ENCODE measurements around the gene NAPB. TPM values are rescaled to one million over a fixed set of nuclear protein-coding genes. Genes with fewer than 3 reads are reported as not detected.
A peak's percentile ranks its signal among the peaks of the same experiment; 100 is the strongest.

Gene NAPB
- total RNA-seq, 1 donor from 2014 or later = 4.7 TPM

DNA sequence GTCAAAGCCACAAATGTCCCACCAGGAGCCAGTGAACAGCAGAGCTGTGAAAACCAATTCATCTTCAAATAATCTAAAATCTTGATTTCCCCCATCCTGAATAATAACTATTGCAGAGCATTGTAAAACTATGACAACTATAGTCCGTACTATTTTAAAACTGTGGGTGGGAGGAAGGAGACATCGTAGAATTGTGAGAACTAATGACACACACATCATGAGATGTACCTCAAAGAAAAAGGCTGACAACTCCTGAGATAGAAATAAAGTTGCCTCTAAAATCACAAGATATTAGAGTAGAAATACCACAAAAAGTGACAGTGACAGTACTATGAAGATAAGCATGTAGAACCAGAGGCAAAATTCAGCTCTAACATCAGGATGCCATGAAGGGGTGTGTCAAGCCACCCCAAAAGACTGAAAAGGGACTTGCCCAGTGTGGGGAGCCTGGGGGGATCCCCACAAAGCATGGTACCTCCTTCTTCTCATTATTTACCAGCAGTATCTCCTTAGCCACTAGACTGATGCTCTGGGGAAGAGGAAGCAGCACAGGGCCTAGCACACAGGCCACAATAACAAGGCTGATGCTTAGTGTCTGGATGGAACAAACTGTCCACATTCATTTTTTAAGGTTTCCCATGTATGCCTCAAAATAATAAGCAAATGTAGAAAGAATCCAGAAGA is 13.4 kb downstream of the NAPB start:
- no peak for DNase-seq (ENCODE audit: low read depth in 2 of 2)

DNA sequence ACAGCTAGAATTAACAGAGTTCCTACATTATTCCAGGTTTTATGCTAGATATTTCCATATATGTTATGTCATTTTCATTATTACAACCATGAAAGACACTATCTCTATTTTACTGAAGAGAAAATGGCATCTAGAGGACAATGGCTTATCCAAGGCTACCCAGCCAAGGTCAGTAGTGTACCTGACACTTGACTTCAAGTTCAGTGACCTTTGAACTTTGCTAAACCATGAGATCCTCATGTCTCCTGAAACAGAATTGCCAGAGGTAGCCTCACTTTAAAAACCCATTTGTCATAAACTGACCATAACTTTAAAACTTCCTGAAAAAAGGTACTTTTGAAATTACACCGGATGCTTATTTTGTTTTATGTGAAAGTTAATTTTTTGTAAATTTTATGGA is 14.4 kb downstream of the NAPB start:
- DNase-seq (ENCODE audit: low read depth in 2 of 2) = no peak

DNA sequence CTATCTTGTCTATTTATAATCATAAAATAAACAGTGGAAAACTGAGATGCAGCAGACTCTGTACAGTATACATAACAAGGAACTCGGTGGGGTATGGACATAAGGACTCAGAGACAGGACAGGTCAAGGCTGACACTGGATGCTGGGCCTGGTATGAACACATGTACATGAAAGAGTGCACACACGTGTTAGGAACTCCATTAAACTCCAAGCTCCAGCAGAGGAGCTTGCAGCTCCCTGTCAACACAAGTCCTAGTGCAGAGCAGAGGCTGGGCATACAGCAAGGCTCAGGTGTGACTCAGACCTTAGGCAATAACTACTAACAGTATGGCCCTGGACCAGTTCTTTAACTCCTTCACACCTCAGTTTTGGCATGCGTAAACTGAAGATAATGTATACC is 17.1 kb downstream of the NAPB start:
- no peak for DNase-seq (ENCODE audit: low read depth in 2 of 2)

DNA sequence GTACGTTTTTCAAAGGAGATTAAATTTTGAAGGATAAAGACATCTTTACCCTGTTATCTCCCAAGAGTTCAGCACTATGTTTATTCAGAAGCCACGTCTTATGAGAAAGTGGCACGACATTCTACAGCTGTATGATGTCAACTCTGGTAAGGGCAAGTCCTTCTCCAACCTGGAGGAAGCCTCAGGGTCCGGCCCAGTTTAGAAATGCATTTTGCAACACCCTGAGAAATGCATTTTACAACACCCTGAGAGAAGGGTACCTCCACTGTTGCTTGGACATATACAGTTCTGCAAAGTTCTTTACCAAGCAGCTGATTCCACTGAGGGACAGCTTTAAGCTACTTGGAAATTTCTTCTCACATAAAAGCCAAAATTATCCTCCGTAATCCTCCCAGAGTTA is 17.5 kb downstream of the NAPB start:
- no peak for DNase-seq (ENCODE audit: low read depth in 2 of 2)

DNA sequence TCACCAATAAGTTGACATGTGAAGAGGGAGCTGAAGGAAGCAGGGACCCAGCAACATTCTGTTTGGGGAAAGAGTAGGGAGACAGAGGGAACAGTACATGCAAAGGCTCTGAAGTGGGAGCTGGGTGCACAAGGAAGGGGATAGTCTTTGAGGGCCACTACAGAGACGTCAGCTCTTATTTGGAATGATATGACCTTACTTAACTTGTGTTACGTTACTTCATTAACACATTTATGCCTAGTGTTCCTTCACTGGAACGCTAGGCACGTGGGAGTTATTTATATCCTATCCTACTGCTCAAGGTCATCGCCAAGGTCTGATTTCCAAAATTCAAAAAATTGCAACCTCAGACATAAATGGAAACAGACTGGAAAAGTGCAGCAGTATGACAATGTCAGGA is 20.2 kb downstream of the NAPB start:
- DNase-seq (ENCODE audit: low read depth in 2 of 2) = no peak

DNA sequence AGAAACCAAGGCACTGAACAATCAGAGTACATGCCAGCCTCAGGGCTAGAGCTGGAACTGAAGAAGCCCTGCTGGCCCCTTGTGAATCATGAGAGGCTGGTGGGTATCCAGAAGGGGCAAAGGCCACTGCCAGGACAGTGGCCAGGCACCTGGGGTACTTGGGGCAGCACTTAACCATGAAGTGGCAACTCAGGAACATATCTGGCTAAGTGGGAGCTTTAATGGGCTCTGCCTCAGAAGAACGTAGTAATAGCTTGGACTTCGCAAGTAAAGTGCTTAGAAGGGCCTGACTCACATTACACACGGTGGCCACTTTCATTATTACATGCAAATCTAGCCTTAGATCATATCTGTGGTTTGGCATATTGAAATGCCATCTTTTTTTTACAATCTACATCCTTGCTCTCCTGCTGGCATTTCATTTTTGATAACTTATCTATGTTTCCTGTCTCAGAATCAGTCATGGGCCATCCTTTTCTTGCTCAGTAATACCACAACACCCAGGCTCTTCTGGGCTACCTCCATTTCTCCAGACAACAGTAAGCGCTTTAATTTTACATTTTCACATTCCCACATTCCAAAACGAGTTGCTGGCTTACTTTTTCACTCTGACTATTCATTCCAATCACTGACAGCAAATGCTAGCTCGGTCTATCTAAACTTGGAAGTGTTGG is 21.6 kb downstream of the NAPB start:
- no peak for DNase-seq (ENCODE audit: low read depth in 2 of 2)

DNA sequence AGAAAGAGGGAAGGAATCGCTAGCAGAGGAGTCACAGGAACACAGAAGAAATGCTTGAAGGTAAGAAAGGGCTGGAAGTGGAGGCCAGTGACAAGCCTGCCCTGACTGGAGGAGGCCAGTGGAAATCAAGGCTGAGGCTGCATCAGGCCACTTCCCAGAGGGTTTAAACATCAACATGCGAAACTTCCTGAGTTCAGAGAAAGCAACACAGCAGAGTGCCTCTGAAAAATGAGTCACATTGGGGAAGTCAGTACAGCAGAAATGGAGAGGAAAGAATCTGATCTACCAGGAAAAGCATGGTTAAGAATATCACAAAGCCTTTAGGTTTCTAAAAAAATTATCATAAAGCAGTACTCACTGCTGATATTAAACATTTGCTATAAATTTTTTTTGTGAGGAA is 23.3 kb downstream of the NAPB start:
- DNase-seq (ENCODE audit: low read depth in 2 of 2) = peak; percentile 50 to 85

DNA sequence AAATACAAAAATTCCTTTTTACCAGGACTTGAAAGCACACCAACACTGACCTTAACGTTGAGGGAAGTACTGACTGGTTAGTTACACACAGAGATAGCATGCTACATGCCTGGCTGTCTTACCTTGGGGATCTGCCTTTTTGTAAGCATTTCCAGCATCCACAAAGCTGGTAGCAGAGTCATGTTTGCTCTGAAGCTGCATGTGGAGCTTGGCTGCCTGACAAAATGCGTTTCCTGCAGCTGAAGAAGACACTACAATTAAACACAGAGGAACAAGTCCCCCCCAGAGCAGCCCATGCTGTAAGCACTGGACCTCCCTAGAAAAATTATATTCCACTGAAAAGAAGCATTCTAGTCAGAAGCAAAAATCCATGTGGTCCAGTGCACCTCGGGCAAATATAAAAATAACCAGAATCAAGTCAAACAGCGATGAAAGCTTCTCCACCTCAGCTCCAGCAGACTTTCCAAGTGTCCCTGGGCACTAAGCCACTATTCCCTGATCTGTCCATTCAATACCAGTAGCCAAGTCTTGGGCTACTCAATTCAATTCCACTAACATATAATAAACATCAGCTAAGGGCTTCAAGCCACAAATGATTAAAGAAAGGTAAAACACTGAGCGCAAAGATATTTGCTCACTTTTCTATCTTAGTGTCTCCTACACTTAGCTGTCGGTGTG is 24.2 kb downstream of the NAPB start:
- peak; percentile 6 to 46 for DNase-seq (ENCODE audit: low read depth in 2 of 2)

DNA sequence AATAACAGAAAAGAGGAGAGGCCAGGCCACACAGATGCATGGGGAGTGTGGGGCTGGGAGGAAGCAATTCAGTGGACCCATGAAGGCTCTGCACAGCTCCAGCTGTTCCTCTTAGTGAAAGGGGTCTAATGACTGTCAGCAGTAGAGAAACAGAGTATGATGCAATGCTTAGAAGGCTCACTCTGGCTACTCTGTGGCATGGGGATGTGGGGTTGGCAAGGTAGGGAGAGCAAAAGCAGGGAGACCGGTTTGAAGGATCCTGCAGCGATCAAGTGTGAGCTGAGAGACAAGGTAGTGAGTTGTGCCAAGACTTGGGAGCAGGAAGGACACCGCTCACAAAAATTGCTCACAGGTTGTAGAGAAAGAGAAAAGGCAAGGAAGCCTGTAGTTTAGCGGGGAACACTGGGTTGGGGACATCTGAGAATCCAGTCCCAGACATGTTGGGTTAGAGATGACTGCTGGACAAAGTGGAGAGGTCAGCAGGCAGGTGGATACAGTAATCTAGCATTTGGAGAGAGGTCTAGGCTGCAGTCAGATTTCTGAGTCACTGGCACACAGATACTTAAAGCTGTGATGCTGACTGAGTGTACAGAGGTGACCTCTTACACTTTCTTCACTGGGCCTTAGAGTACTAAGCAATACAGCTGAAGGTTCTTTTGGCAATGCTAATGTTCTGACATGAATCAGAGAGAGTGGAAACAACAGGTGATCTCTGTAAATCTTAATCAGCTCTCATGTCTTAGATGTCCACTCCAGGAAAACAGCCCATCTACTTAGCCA is 27.1 kb downstream of the NAPB start:
- no peak for DNase-seq (ENCODE audit: low read depth in 2 of 2)

DNA sequence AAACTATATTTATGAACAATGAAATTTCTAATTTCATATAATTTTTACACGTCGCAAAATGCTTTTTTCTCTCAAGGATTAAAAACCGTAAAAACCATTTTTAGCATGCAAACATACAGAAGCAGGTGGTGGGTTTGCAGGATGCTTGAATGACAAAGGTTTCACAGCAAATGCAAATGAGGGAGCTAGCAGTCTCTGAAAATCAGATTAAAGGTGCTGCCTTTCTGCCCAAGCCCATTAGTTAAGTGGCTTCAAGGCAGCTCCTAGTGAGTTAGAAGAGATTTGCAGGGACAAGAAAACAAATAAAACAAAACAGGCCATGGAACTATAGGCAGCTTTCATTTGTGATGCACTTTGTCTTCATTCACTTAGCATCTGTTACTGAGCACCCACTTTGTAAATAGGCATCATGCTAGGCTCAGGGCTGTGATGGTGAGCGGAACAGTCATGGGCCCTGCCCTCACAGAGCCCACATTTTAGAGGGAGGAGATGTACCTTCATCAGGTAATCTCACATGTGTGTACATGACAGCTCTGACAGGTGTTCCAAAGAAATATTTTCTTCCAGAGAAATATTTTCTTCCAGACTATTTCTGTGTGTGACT is 29.5 kb downstream of the NAPB start:
- DNase-seq (ENCODE audit: low read depth in 2 of 2) = no peak

DNA sequence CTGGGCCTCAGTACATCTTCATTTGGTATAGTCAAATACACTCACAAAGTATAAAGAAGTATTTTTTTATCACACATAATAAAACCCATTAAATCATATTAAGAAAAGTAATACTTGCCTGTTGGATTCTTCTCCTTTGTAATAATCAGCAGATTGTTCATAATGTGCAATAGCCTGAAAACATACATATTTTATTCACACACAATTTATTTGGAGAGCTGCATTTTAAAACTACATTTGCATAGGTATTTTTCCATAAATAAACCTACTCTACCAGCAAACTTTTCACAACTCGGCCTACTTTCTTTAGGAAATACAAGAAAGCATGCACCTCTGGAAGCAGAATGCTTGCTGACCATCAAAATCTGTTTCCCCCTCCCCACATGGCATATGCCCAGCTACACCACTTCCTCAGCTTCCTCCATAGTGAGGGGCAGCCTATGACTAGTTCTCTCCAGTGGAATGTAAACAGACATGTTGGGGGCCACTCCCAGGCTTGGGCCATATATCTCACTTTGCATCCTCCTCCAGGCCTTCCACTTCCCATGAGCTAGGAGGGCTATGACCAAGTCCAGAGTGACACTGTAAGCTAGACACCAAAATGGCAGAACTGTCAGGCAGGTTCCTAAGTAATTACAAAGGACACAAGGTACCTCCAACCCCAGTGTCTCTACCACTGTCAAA is 31.1 kb downstream of the NAPB start:
- no peak for DNase-seq (ENCODE audit: low read depth in 2 of 2)

DNA sequence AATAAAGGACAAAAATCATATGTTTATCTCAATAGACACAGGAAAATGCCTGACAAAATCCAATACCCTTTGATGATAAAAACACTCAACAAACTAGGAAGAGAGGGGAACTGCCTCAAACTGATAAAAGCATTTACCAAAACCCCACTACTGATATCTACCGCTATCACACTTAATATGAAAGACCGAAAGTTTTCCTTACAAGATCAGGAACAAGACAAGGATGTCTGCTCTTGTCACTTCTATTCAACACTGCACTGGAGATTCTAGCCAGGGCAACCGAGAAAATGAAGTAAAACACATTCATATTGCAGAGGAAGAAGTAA is 34.2 kb downstream of the NAPB start:
- DNase-seq (ENCODE audit: low read depth in 2 of 2) = no peak

DNA sequence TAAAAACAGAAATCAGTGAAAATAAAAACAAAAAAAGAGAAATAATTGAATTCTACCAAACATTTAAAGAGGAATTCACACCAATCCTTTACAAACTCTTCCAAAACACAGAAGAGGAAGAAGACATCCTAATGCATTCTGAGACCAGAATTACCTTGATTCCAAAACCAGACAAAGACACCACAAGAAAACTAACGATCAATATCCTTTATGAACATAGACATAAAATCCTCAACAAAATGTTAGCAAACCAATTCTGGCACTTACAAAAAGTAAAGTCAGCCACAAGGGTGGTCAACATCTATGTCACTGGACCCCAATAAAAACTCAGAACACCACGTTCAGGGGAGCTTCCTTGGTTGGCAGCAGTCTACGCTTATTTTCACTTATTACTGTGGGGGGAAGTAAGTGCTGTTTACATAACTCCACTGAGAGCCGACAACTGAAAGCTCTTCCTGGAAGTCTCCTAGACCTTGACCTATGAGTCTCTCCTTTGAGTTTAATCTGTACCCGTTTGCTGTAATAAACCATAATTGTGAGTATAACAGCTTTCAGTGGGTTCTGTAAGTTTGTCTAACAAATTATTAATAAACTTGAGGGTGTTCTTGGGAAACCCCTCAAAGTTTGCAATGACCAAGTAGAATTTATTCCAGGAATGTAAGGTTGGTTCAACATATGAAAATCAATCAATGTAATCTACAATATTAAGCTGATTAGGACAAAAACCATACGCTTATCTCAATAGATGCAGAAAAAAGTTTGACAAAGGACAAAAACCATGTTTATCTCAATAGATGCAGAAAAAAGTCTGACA is 34.8 kb downstream of the NAPB start:
- peak in 1 of 2 donors; percentile 46 for DNase-seq (ENCODE audit: low read depth in 2 of 2)

DNA sequence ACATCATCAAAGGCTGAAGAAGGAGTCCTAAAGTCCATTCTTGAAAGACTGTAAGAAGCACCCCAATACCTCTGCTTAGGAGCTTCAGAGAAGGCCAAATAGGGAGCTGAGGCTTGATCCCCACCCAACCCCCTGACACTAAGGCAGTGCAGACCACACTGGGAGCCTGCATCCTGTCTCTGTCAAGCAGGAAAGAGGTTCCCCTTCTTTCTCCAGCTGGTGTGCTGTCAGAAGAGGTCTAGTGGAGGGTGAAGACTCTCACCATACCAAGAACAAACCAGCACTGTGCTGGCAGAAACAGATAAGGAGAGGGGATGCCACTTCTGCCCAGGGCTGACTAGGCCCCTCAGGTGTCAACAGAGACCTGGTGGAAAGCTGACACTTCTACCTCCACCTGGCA is 39.4 kb downstream of the NAPB start:
- DNase-seq (ENCODE audit: low read depth in 2 of 2) = no peak

DNA sequence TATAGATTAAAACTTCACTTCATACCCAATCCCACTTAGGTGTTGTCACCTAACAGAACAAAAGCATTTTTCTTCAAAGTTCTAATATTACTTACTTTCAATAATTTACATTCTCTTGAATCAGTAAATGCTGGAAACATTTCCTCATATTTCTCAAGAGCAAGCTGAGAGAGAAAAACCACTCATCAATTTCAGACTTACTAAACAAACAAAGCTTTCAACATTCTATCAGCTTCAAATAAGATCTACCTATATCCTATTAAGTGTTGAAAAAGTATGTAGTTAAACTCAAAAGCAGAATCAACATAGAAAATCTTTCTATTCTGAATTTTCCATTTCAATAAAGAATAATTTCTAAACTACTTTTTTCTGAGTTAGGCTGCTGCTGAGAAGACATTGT is 41.5 kb downstream of the NAPB start:
- no peak for DNase-seq (ENCODE audit: low read depth in 2 of 2)

DNA sequence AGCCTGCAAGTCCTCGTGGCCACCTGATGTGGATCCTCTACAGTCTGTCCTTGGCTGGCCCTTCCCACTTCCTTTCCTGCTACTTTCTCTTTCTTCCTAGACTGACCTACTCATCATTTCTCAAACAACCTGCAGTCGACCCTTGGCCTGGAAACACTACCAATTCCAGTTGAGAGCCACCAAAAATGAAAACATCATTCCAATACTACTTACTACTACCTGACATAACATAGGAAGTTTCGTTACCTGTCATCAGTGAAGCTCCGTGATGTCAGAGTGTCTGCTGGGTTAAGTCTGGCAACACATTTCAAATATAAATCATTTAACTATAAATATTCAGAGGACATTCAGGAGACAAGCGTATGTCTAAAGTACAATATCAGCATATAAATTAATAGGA is 45.5 kb downstream of the NAPB start:
- no peak for DNase-seq (ENCODE audit: low read depth in 2 of 2)

DNA sequence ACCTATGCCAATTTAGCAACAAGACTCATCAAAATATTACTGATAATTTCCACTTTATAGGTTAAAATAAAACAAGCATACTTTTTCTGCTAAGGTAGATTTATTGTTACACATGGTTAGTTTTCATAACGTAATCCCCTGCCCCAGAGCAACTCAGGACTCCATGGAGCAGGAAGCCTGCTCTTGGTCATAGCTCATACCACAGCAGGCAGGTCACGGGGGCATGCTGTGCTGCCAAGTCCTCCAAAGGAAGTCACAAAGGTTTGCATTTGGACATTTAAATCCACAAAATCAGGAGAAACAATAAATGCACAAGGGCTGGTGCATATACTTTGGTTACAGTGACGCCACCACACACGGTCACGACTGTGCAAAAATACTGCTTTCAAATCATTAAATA is 46.8 kb downstream of the NAPB start:
- DNase-seq (ENCODE audit: low read depth in 2 of 2) = peak; percentile 76 to 85

DNA sequence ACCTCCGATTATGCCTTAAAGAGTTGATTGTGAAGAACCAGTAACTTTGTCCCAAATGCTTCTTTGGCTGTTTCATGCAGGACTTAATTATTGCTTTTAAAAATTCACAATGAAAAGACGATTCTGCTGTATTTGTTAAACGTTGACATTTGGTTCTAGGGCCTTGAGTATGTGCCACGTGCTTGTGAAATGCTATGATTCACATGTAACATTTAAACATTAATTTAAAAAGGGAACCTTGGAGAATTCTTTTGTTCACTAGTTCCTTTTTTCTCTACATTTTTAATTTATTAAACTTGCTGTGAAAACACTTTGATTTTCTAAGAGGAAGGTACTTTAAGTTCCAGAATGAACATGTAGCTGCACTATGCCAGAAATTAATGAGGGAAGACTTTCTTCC is 49.8 kb downstream of the NAPB start:
- DNase-seq (ENCODE audit: low read depth in 2 of 2) = no peak

DNA sequence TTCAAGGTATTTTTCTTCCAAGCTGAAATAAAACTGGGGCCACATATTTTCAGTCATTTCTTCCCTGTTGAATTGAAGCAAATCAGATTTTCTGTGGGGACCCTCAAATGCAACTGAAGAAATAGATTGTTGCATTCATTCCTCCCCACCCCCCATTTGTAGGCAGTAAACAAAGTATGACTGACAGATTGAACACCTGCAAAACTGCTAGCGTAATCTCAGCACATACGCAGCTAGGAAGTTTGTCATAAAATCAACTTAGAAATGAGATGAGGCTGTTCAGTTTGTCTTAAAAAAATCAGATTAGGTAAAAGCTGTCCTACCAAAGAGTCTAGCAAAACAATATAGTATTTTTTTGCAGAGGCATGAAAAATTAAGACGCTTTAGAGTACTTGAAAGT is 50.4 kb downstream of the NAPB start:
- no peak for DNase-seq (ENCODE audit: low read depth in 2 of 2)

DNA sequence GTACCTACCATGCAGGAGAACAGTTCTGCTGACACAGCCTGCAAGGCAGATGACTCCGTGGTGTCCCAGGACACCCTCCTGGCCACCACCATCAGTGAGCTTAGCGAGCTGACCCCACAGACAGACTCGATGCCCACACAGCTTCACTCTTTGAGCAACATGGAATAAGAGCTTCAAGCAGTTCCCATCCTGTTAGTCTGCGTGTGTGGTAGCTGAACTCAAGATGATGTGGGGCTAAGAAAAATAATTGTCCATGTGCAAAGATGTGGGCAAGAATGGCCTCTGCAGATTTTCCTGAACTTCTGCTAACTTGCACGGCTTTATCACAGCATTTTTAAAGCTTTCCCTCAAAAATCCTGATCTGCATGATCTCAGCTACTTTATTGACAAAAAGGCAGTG is 51.0 kb downstream of the NAPB start:
- no peak for DNase-seq (ENCODE audit: low read depth in 2 of 2)

Data from dermis microvascular lymphatic vessel endothelial cell (primary cell).